ENCODE measurements around the gene WWP2. TPM values are rescaled to one million over a fixed set of nuclear protein-coding genes. Genes with fewer than 3 reads are reported as not detected.

Gene WWP2
- total RNA-seq, 1 donor from 2014 or later, result 91.5 TPM

DNA sequence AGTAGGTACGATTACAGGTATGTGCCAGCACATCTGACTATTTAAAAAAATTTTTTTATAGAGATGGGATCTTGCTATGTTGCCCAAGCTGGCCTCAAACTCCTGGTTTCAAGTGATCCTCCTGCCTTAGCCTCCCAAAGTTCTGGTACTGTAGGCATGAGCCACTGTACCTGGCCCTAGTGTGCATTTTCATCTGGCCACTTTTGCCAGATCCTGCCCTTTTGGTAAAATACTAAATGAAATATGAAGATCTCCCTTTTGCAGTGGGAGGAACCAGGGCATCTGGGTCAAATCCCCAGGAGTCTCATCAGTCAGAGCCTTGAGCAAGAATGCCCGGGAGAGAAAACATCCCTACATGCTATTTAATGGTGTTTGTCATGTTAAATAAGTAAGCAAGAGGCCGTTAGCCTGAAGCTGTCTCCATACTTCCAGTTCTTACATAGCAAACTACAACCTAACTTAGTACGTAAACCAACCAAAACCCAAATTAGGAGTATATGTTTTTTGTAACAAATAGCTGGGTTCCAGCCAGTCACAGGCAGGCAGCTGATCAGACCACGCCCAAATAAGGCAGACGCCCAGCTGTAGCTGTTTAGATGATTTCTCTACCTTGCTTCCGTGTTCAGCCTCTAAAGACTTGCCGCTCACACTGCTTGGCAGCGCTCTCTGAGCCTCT is 142.5 kb downstream of the WWP2 start:
- intact Hi-C loops (cut with DNase I), result no loop called here
- DNase-seq (ENCODE audit: low spot score), result no peak
- ATAC-seq, result no peak

- ATAC-seq, result no peak
- intact Hi-C loops (cut with DNase I), result no loop called here
- DNase-seq (ENCODE audit: low spot score), result no peak
Measured at GRCh38 chr16:69905171-69905555, 143.0 kb downstream of the WWP2 start.

GRCh38 chr16:69906838-69907401 is 144.8 kb downstream of the WWP2 start:
- intact Hi-C loops (cut with DNase I), result no loop called here
- ATAC-seq, result peak; percentile 80

DNA sequence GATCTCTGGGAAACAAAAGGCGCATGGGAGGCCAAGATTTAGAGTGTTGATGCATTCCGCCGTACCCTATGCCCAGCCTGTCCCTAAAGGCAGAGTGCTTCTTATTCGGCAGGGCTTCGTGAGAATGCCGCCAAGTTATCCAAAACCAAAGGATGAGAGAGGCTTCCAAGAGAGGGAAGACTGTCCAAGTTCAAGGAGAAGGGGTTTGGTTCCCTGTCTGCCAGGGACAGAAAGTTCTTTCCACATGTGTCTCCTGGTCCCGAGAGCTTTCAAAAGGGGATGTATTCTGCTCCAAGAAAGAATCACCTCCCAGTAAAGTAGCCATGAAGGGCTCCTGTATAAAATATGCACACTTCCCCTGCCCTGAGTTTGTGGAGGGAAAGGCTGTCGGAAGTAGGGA is 146.9 kb downstream of the WWP2 start:
- DNase-seq (ENCODE audit: low spot score) (no peak), ATAC-seq (peak; percentile 59)
- intact Hi-C loops (cut with DNase I), result no loop called here

More at GRCh38 chr16:69906838-69907401, 144.8 kb downstream of the WWP2 start:
- no peak for DNase-seq (ENCODE audit: low spot score)

DNA sequence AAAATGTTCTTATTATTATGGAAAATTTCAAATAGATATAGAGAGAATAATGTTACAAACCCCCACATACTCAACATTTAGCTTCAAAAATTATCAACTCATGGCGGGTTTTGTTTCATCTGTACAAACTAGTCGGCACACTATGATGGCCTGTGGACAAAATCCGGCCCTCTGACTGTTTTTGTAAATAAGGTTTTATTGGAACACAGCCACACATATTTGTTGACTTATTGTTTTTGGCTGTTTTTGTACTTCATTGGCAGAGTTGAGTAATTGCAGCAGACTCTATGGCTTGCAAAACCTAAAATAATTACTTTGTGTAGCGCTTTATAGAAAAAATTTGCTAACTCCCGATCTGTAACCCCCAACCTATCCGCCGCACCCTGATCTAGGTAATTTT is 147.6 kb downstream of the WWP2 start:
- DNase-seq (ENCODE audit: low spot score) (no peak), ATAC-seq (peak; percentile 50)
- intact Hi-C loops (cut with DNase I), result no loop called here

DNA sequence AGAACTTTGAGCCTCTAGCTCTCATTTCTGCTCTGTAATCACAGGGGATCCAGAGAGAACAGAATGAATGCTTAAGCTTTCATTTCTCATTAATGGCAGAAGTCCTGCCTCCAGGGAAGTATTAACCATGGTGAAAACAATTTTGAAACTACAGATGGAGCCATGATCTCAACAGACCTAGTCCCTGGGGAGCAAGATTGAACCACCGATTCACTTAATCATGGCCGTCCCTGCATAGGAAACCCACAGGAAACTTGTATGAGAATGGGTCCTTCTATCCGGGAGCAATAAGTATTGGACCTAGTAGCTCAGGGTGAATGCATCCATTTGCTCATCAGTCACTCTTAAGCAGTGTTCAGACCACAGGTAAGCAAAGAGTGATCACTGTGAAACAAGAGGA is 148.8 kb downstream of the WWP2 start:
- intact Hi-C loops (cut with DNase I), result no loop called here
- DNase-seq (ENCODE audit: low spot score) (no peak), ATAC-seq (no peak)

GRCh38 chr16:69916462-69916861 is 154.3 kb downstream of the WWP2 start:
- DNase-seq (ENCODE audit: low spot score) (no peak), ATAC-seq (no peak)
- intact Hi-C loops (cut with DNase I), result no loop called here

GRCh38 chr16:69917311-69917710 is 155.2 kb downstream of the WWP2 start:
- DNase-seq (ENCODE audit: low spot score), result no peak
- ATAC-seq, result peak; percentile 15
- intact Hi-C loops (cut with DNase I), result no loop called here

- intact Hi-C loops (cut with DNase I), result no loop called here
- DNase-seq (ENCODE audit: low spot score) (peak; percentile 86), ATAC-seq (peak; percentile 96)
Measured at GRCh38 chr16:69917739-69918138, 155.6 kb downstream of the WWP2 start.

DNA sequence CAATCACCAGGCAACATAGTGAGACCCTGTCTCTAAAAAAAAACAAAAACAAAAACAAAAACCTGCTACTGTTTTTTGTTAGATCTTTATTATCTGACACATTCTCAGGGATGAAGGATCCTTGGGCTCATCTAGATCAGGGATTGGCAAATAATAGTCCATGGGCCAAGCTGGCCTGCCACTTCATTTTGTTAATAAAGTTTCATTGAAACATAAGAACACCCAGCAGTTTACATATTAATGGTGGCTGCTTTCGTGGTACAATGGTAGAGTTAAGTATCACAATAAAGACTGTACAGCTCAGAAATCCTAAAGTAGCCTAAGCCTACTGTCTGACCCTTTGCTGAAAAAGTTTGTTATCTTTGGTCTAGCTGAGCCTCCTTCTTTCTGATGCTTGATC is 156.1 kb downstream of the WWP2 start:
- ATAC-seq (no peak), DNase-seq (ENCODE audit: low spot score) (no peak)
- intact Hi-C loops (cut with DNase I), result no loop called here

- intact Hi-C loops (cut with DNase I), result no loop called here
- ATAC-seq, result no peak
Measured at GRCh38 chr16:69921127-69921526, 159.0 kb downstream of the WWP2 start.

GRCh38 chr16:69922200-69922599 is 160.1 kb downstream of the WWP2 start:
- ATAC-seq (no peak), DNase-seq (ENCODE audit: low spot score) (no peak)
- intact Hi-C loops (cut with DNase I), result no loop called here

More at GRCh38 chr16:69921127-69921526, 159.0 kb downstream of the WWP2 start:
- no peak for DNase-seq (ENCODE audit: low spot score)

- intact Hi-C loops (cut with DNase I), result no loop called here
- peak; percentile 29 for ATAC-seq
- DNase-seq (ENCODE audit: low spot score), result peak; percentile 64
Measured at GRCh38 chr16:69924041-69924775, 162.1 kb downstream of the WWP2 start.

GRCh38 chr16:69924777-69925191 is 162.7 kb downstream of the WWP2 start:
- ATAC-seq, result peak; percentile 85
- DNase-seq (ENCODE audit: low spot score), result peak; percentile 88
- intact Hi-C loops (cut with DNase I), result no loop called here

GRCh38 chr16:69925311-69925710 is 163.2 kb downstream of the WWP2 start:
- DNase-seq (ENCODE audit: low spot score), result peak; percentile 63
- peak; percentile 21 for ATAC-seq
- intact Hi-C loops (cut with DNase I), result no loop called here

- intact Hi-C loops (cut with DNase I), result no loop called here
- DNase-seq (ENCODE audit: low spot score) (peak; percentile 41), ATAC-seq (no peak)
Measured at GRCh38 chr16:69926241-69926640, 164.1 kb downstream of the WWP2 start.

- ATAC-seq, result peak; percentile 83
- DNase-seq (ENCODE audit: low spot score), result peak; percentile 89
- intact Hi-C loops (cut with DNase I), result no loop called here
Measured at GRCh38 chr16:69927056-69927757, 165.1 kb downstream of the WWP2 start.

DNA sequence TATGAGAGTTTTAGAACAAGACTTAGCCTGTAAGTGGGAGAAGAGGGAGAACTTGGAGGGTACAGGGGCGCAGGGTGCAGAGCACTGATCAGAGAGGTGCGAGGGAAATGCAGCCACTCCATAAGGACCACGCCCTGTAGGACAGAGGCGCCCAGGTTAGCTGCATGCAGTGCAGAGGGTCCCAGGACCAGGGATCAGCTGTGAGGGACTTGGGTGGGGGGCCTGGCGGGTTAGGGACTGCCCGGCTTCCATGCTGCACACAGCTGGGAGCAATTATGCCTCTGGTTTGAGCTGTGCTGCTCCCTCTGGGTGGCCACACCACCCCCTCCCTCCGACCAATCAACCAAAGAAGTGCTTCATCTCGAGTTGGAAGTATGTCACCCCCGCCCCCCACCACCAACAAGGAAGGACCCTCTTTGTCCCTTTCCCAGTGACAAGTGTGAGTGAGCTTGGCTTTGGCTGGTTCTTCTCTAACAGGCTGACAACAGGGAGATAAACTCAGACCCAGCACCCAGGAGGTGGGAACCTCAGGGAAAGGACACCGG is 166.8 kb downstream of the WWP2 start:
- ATAC-seq (no peak), DNase-seq (ENCODE audit: low spot score) (peak; percentile 57)
- intact Hi-C loops (cut with DNase I), result no loop called here

GRCh38 chr16:69929480-69929879 is 167.3 kb downstream of the WWP2 start:
- no peak for ATAC-seq
- intact Hi-C loops (cut with DNase I), result no loop called here
- DNase-seq (ENCODE audit: low spot score), result peak; percentile 54

Measured in sciatic nerve (tissue), 2 donors.